ENCODE results near the gene ZNF142.

The ZNF142 gene

GRCh38 chr2:218648787-218649100 lies 10.7 kb downstream of the ZNF142 start:
- no peak for DNase-seq

GRCh38 chr2:218648088-218648786 lies 11.2 kb downstream of the ZNF142 start:
- no peak for DNase-seq

- DNase-seq, result no peak
Observed at GRCh38 chr2:218645126-218645525, 14.3 kb downstream of the ZNF142 start.

- no peak for DNase-seq
Observed at GRCh38 chr2:218644721-218645120, 14.7 kb downstream of the ZNF142 start.

- no peak for DNase-seq
Observed at GRCh38 chr2:218643751-218644310, 15.6 kb downstream of the ZNF142 start.

- no peak for DNase-seq
Observed at GRCh38 chr2:218642786-218643185, 16.6 kb downstream of the ZNF142 start.

GRCh38 chr2:218642121-218642656 lies 17.2 kb downstream of the ZNF142 start:
- no peak for DNase-seq

- no peak for DNase-seq
Observed at GRCh38 chr2:218638372-218638771, 21.1 kb downstream of the ZNF142 start.

- no peak for DNase-seq
Observed at GRCh38 chr2:218635719-218636118, 23.7 kb downstream of the ZNF142 start.

- no peak for DNase-seq
Observed at GRCh38 chr2:218631837-218632236, 27.6 kb downstream of the ZNF142 start.

GRCh38 chr2:218627939-218628338 lies 31.5 kb downstream of the ZNF142 start:
- no peak for DNase-seq

GRCh38 chr2:218626369-218626768 lies 33.1 kb downstream of the ZNF142 start:
- no peak for DNase-seq

GRCh38 chr2:218623366-218623705 lies 36.1 kb downstream of the ZNF142 start:
- DNase-seq, result no peak

GRCh38 chr2:218622606-218623365 lies 36.6 kb downstream of the ZNF142 start:
- no peak for DNase-seq

GRCh38 chr2:218621007-218621406 lies 38.4 kb downstream of the ZNF142 start:
- no peak for DNase-seq

GRCh38 chr2:218618102-218618860 lies 41.1 kb downstream of the ZNF142 start:
- no peak for DNase-seq

- no peak for DNase-seq
Observed at GRCh38 chr2:218615868-218616315, 43.5 kb downstream of the ZNF142 start.

- DNase-seq, result no peak
Observed at GRCh38 chr2:218607436-218608115, 51.8 kb downstream of the ZNF142 start, which contains the start of gene PLCD4. Gene PLCD4, plus strand, starts transcription at chr2:218607899. Its CDS starts 7,841 bp downstream, at chr2:218615740.

GRCh38 chr2:218605432-218605831 lies 54.0 kb downstream of the ZNF142 start:
- peak; percentile 70 for DNase-seq

Data from NCI-H2029 (cell line).